Measurements from ENCODE around the gene IGF1R. TPM values are rescaled to one million over a fixed set of nuclear protein-coding genes. Genes with fewer than 3 reads are reported as not detected.

IGF1R gene
- total and polyA plus RNA-seq, 2 of the 8 experiments (the other 6 are each of a cell fraction or from before 2014, with no cell fraction given) = 32.9 to 109 TPM

- Histone ChIP-seq H2BK12ac (ENCODE audit: low read depth, low read length) (0 out of 2 replicates have a peak overlapping the region, but pooled peaks have one; percentile 9), H3K4me1 (replicated peaks in 1 of 4; ENCODE audit: control insufficient read depth in 3 of 4, insufficient read depth in 4 of 4, low read length in 3 of 4) (peaks cover 0 to 8% (median 3%) of the 10 kb centered on the region in 4 experiments; a peak in 6 of 7 replicates), H3K9ac (replicated peaks in 1 of 4; ENCODE audit: extremely low read depth in 1 of 4, low read depth in 3 of 4, low read length in 3 of 4) (no peak overlapping the region), H3K4me2 (ENCODE audit: insufficient read depth in 1 of 2, low read depth in 2 of 2, low read length in 2 of 2) (no peak overlapping the region), H3K23me2 (ENCODE audit: low read depth, low read length) (no peaks in the 10 kb centered on the region), H3K4ac (replicated peaks; ENCODE audit: insufficient read length, low read depth, low read length) (no peak overlapping the region), H3K79me2 (ENCODE audit: control insufficient read depth in 1 of 2, insufficient read depth in 2 of 2, low read length in 2 of 2) (no peaks in the 10 kb centered on the region), H3K4me3 (ENCODE audit: extremely low read depth in 1 of 4, insufficient read depth in 2 of 4, low read depth in 3 of 4, low read length in 4 of 4) (no peak overlapping the region), H2AK5ac (ENCODE audit: low read depth, low read length) (no peak overlapping the region), H4K91ac (replicated peaks; ENCODE audit: insufficient read length, low read length) (no peak overlapping the region), H3K27ac (ENCODE audit: low read depth, low read length) (no peak overlapping the region), H3K56ac (replicated peaks; ENCODE audit: insufficient read length, low read depth, low read length) (no peak overlapping the region), H3K36me3 (ENCODE audit: control insufficient read depth in 2 of 4, insufficient read depth in 4 of 4, low read length in 3 of 4) (no peaks in the 10 kb centered on the region), H4K5ac (ENCODE audit: insufficient read length, low read depth, low read length) (no peak overlapping the region), H2BK120ac (replicated peaks; ENCODE audit: low read depth, low read length) (no peak overlapping the region), H3K9me3 (ENCODE audit: insufficient read depth in 2 of 2, low read depth in 1 of 2, low read length in 1 of 2) (no peaks in the 10 kb centered on the region), H4K20me1 (replicated peaks in 1 of 2; ENCODE audit: control insufficient read depth in 1 of 2, insufficient read depth in 2 of 2, low read length in 2 of 2) (no peaks in the 10 kb centered on the region), H2BK20ac (ENCODE audit: low read length) (no peak overlapping the region), H3K23ac (ENCODE audit: insufficient read length) (no peak overlapping the region), H2BK15ac (ENCODE audit: low read length) (no peak overlapping the region), H3K27me3 (replicated peaks in 1 of 4; ENCODE audit: control insufficient read depth in 3 of 4, extremely low read depth in 1 of 4, insufficient read depth in 3 of 4, low read length in 3 of 4) (no peaks in the 10 kb centered on the region; a peak in 1 of 7 replicates), H2AFZ (ENCODE audit: low read length) (no peak overlapping the region), H4K8ac (ENCODE audit: extremely low read depth, insufficient read depth, low read length) (no peak overlapping the region), H2BK5ac (ENCODE audit: low read depth, low read length) (no peak overlapping the region), H3K14ac (ENCODE audit: insufficient read length) (no peak overlapping the region), H3K79me1 (ENCODE audit: low read depth, low read length) (no peaks in the 10 kb centered on the region), H3K18ac (ENCODE audit: extremely low read depth, low read length) (no peak overlapping the region; the same call in 1 of the 2 replicates)
- no peak for FAIRE-seq
- 94% methylated on average over 4 of the region's 4 CpGs; no CpG with 5 or more reads in 1 of the 2 experiments for WGBS, 2 experiments (ENCODE audit: extremely low coverage in 1 of 2, insufficient coverage in 1 of 2, insufficient read length in 1 of 2, insufficient replicate concordance in 2 of 2, low coverage in 1 of 2, low lambda C conversion rate in 2 of 2, missing lambda C conversion rate in 1 of 2)
- TF ChIP-seq SP2 (IDR thresholded peaks at IDR 0.05; ENCODE audit: low read length) (no peak), JUND (IDR thresholded peaks at IDR 0.05; ENCODE audit: low read length) (no peak), RAD21 (IDR thresholded peaks at IDR 0.05 in 1 of 2, conservative IDR thresholded peaks at IDR 0.05 in 1 of 2; ENCODE audit: low read depth in 2 of 2, low read length in 2 of 2) (no peak), CHD2 (IDR thresholded peaks at IDR 0.05; ENCODE audit: low read length) (no peak), EGR1 (IDR thresholded peaks at IDR 0.05; ENCODE audit: borderline replicate concordance, low read depth, low read length) (no peak), KDM5A (IDR thresholded peaks at IDR 0.05; ENCODE audit: low read length) (no peak), SIRT6 (IDR thresholded peaks at IDR 0.05; ENCODE audit: low read length) (no peak), MAX (IDR thresholded peaks at IDR 0.05) (no peak), TBP (IDR thresholded peaks at IDR 0.05; ENCODE audit: low read depth, low read length) (no peak), RFX5 (IDR thresholded peaks at IDR 0.05; ENCODE audit: borderline replicate concordance, low read depth, low read length) (no peak)
- CTCF ChIA-PET (ENCODE audit: partially characterized antibody) = interaction anchor here (0.7 to 1.1 kb wide), 4 partner anchors 21 to 182 kb away, joined by 3 to 5 read pairs (median 4); no protein-coding TSS in a partner anchor
- POLR2A ChIA-PET (ENCODE audit: partially characterized antibody) = interaction anchor here (1.5 kb wide), 1 partner anchor 13 kb away, joined by 3 read pairs; no protein-coding TSS in a partner anchor
- DNase-seq (ENCODE audit: low read depth in 1 of 2, low spot score in 2 of 2) = peak in 1 of 2 experiments; percentile 39
Measured at GRCh38 chr15:98610991-98611390, 37.3 kb upstream of the IGF1R start.
